HL-60/S4 treated with phorbol 12-myristate 13-acetate at 8.2 ng/mL for 4 days and 3 days (cell line): ENCODE results near the gene CTAG2.
"Not testable (repeated sequence)": the region's sequence is repeated elsewhere in the genome, so short reads cannot be mapped to it uniquely, and the experiment has no call there.

Source experiments
- in situ Hi-C: fragments of 300-500 bp; cut with MboI; formaldehyde crosslinking; loops from 2 replicates; pipeline ENCODE4 v1.15.0; 2022; ENCODE audit warnings: low sequenced_read_pairs

CTAG2 gene

DNA sequence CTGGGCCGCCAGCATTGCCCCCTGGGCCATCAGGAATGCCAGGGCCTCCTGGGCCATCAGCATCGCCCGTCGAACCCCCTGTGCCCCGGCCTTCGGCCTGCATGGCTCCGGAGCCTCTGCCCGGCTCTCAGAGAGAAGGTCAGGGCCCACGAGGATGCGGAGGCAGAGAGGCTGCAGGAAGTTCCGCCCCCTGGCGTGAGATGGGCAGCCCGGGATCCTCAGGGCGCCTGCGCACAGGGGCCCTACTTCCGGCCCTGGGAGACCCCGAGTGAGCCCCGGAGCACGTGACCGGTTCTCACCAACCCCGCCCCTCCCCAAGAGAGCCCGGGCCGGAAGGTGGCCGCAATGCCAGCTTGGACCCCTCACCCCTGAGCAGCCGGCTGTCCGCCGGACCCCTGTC lies at the start of gene CTAG2:
TSS of gene CTAG2 (minus strand) at position 167 of the 400 bp plus-strand sequence. CDS start at position 103, 64 bp downstream.
- in situ Hi-C loops: not testable (repeated sequence)

DNA sequence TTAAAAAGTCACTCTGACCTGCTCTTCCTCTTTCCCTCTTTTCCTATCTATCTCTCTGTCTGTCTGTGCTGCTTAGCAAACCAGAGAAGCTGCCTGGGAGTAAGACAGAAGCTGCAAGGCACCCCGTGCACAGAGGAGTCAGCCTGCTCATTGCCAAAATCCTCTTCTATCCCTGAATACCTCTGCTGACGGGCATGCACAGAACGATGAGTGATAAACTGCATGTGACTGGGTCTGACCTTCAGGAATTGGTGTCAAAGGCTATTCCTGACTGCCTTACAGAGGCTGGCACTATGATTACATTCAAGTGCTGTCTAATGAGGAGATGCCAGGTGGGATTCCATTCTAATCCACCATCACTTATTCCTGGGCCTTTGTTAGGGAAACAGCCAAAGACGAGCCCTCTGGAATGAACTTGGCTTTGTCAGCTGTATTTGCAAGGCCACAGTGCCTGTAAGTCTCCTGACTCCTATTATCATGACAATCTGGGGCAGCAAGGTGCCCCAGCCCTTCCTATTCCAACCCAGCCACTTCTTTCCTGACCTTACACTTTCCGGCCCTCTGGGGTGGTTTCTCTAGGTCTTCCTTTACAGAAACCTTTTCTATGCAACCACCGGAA lies 45.4 kb upstream of the CTAG2 start:
- in situ Hi-C loops: loop anchor here (25.0 kb wide), 1 partner anchor 139 kb away; the partner anchor contains the start of gene SMIM9

DNA sequence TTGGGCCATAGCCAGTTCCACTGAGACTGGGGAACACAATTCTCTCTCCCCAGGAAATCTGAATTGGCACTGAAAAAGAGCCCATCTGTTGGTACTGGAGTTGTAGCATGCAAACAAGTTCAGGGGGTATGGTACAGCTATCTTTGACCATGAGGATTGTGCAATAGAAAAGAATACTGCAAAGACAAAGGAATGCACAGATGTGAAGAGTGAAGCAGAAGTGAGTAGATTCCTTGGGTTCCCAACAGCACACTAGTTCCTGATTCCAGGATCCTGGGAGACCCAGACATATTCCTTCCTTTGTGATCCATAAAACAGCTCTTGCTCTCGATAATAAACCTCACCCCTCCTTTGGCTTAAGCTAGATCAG lies 43.3 kb upstream of the CTAG2 start:
- in situ Hi-C loops: loop anchor here (25.0 kb wide), 1 partner anchor 141 kb away; the partner anchor contains the start of gene SMIM9

DNA sequence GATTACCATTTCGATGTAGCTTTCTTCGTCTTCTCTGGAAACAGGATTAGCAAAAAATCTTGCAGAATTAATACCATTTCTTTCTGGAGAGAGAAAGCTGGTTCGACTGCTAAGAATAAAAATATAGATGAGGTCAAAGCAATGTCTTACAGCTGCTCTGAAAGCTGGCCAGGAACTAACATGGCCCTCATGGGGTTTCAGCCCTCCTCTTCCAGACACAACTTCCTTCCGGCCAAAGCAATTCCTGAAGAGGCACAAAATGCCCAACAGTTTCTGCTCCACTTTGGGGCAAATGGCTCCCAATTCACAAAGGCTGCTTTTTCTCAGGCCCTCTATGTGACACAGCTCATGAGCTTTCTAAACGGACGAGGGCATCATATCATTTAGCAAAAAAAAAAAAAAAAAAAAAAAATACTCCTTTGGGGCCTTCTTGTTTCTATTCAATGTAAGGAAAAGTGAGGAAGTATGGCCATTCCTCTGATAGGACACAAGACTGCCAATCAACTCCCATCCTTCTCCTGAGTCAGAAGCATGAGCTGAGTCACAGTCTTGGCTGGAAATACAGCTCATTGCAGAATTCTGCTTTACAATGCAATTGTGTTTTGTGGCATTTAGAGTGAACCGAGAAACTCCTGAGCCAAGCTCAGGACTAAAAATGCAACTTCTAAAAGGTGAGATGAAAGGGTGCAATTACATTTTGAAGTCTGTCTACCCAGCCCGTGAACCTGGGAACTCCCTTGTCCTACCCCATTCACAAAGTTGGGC lies 42.7 kb upstream of the CTAG2 start:
- in situ Hi-C loops: loop anchor here (25.0 kb wide), 1 partner anchor 141 kb away; the partner anchor contains the start of gene SMIM9

DNA sequence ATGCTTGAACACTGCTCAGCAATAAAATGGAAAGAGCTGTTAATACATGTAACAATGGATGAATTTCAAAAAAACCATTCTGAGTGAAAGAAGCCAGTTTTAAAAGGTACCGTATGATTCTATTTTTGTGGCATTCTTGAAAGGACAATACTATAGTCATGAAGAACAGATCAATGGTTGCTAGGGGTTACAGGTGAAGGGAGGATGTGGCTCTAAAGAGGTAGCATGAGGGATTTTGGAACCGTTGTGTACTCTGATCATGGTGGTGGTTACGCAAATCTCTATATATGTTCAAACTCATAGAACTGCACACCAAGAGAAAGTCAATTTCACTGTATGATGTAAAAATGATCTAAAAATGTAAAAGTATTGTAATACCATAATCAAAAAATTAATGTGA lies 40.0 kb upstream of the CTAG2 start:
- in situ Hi-C loops: loop anchor here (25.0 kb wide), 1 partner anchor 144 kb away; the partner anchor contains the start of gene SMIM9

DNA sequence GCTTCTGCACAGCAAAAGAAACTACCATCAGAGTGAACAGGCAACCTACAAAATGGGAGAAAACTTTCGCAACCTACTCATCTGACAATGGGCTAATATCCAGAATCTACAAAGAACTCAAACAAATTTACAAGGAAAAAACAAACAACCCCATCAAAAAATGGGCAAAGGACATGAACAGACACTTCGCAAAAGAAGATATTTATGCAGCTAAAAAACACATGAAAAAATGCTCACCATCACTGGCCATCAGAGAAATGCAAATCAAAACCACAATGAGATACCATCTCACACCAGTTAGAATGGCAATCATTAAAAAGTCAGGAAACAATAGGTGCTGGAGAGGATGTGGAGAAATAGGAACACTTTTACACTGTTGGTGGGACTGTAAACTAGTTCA lies 37.1 kb upstream of the CTAG2 start:
- in situ Hi-C loops: loop anchor here (25.0 kb wide), 1 partner anchor 147 kb away; the partner anchor contains the start of gene SMIM9

DNA sequence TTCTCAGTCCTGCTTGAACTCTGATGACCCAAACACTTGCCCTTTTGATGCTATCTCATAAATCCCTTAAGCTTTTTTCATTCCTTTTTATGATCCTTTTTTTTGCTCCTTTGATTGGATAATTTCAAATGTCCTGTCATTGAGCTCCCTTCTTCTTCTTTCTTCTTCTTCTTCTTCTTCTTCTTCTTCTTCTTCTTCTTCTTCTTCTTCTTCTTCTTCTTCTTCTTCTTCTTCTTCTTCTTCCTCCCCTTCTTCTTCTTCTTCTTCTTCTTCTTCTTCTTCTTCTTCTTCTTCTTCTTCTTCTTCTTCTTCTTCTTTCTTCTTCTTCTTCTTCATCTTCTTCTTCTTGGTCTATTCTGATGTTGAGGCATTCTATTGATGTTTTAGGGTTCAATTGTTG lies 18.7 kb upstream of the CTAG2 start:
- in situ Hi-C loops: not testable (repeated sequence)

DNA sequence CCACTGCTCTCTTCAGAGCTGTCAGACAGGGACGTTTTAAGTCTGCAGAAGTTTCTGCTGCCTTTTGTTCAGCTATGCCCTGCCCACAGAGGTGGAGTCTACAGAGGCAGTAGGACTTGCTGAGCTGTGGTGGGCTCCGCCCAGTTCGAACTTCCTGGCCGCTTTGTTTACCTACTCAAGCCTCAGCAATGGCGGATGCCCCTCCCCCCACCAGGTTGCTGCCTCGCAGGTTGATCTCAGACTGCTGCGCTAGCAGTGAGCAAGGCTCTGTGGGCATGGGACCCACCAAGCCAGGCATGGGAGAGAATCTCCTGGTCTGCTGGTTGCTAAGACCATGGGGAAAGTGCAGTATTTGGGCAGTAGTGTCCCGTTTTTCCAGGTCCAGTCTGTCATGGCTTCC lies 17.5 kb upstream of the CTAG2 start:
- in situ Hi-C loops: not testable (repeated sequence)

DNA sequence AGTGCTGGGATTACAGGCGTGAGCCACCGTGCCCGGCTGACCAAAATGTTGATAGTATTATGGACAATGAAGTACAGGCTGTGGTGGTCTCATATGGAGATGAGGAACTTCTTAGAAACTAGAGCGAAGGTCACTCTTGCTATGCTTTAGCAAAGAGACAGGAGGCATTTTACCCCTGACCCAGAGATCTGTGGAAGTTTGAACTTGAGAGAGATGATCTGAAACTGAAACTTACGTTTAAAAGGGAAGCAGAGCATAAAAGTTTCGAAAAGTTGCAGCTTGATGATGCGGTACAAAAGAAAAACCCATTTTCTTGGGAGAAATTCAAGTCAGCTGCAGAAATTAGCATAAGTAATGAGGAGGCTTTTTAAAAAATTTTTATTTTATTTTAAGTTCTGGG lies 8.5 kb upstream of the CTAG2 start:
- in situ Hi-C loops: no loop called here

DNA sequence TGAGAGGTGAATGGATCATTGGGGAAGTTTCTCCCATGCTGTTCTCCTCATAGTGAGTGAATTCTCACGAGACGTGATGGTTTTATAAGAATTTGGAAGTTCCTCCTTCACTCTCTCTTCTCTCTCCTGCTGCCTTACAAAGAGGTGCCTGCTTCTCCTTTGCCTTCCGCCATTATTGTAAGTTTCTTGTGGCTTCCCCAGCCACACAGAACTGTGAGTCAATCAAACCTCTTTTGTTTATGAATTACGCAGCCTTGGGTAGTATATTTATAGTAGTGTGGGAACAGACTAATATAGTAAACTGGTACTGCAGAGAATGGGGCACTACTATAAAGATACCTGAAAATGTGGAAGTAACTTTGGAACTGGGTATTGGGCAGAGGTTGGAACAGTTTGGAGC lies 7.8 kb upstream of the CTAG2 start:
- in situ Hi-C loops: no loop called here

DNA sequence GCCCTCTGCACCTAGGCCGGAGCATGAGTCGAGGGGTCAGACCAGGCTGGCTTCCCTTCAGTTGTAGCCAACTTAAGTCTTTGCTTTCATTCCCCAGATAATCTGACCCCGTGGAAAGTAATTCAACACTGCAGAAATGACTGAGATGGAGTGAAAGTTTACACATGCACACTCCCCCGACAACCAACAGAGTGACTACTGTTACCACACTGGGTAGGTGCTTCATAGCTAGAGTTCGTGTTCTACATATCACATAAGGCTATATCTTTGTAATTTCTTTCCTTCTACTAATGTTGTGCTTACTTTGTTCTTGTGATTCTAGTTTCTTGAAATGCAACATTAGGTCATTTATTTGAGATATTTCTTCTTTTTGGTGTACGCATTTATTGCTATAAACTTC lies 7.2 kb upstream of the CTAG2 start:
- in situ Hi-C loops: no loop called here

DNA sequence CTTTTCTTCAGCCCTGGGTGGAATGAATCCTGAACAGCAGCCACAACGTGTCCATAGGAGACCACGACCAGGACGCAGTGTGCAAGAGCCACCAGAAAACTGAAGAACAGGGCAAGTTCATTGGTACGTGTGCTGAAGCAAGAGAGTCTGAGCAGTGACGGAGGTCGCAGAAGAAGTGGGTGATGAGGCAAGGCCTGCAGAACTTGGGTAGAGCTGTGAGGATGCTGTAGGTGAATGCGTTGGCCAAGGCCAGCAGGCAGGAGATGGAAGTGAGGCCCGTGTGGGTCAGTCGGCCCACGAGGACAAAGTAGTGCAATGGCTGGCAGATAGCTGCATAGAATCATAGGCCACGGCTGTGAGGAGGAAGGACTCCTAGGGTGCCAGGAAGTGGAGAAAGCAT lies 5.6 kb upstream of the CTAG2 start:
- in situ Hi-C loops: no loop called here

DNA sequence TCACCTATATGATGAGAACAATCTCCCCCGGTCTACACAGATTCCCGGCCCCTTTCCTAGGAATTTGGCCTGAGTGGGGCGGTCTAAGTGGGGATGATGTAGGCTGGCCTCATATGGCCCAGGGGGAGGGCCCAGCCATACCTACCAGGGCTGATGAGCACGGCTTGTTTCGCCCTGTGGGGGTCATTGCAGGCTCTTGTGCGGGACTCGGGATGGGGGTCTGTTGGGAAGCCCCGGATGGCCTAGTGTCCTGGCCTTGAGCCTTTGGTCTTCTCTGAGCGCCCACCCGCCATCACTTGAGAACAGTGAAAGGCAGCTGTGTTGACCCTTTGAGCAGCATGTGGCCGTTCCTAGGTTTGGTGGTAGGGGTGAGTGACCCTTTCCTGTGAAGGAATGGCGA lies 4.8 kb upstream of the CTAG2 start:
- in situ Hi-C loops: no loop called here

DNA sequence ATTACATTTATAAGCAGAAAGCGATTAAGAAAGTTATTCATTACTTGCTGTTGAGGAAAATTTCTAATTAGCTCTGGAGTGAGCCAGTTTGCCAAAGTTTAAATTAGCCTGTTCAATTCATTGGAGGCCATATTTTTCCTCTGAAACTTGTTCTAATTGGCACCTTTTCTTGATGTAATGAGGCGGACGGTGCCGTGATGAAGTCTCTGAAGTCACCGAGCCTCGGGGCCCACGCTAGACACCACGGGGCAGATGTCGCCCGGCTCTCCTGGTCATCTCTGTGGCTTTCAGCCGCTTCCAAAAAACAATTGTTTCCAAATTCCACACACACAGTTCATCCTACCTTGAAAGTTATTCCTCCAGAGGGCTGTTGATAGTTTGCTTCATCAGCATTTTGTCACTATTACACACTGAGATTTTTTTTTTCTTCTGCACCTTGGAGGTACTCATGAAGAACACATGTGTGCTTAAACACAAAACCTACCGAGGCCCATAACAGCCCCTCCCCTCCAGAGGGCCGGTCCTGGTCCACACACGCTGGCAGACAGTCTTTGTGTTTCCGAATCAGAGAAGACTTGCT lies 3.9 kb upstream of the CTAG2 start:
- in situ Hi-C loops: no loop called here

DNA sequence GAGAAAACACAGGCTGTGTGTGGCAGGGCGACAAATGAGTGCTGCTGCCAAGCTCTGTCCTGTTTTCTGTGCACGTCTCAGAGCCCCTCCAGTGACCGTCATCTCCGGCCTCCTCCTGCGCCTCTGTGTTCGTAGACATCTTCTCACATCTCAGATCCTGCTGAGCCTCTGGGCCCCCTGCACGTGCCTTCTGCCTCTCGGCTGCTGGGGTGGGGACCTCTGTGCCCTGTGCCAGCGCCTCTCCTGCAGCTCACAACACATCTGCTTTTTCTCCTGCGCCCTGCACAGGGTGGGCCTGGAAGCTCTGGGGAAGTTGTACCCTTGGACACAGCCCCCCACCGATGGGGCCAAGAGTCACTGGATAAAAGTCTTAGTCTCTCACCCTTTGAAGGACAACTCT lies 2.4 kb upstream of the CTAG2 start:
- in situ Hi-C loops: no loop called here

DNA sequence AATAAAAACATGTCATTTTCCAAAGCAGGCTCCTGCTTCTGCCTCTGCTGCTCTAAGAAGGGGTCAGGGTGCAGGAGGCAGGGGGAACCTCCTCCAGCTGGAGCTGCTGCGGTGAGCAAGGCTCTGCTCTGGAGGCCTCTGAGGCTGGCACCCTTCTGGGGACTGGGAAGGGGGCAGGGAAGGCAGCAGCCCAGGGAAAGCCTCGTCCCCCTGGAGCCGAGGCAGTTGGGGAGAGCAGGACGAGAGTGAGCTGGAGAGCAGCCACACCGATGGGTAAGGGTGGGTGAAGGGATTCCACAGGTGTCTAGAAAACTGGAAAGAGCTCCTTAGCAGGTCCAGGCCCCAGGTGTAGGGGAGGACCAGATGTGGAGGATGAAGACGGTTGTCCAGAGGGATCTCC lies 2.0 kb upstream of the CTAG2 start:
- in situ Hi-C loops: no loop called here

DNA sequence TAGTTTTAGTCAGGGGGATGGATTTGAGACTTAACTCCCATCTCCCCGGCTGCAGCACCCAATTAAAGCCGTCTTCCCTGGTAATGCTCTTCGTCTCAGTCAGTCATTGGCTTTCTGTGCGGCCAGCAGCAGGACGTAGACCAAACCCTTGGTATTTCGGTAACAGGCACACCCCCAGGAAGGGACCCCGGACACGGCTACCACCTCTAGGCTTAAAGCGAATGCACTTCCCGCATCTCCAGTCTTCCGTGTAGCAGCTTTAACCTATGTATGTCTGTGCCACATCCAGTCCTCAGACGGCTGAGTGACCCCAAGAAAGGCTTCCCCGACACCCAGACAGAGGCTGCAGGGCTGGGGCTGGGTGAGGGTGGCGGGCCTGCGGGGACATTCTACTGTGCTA lies 1.5 kb upstream of the CTAG2 start:
- in situ Hi-C loops: no loop called here

DNA sequence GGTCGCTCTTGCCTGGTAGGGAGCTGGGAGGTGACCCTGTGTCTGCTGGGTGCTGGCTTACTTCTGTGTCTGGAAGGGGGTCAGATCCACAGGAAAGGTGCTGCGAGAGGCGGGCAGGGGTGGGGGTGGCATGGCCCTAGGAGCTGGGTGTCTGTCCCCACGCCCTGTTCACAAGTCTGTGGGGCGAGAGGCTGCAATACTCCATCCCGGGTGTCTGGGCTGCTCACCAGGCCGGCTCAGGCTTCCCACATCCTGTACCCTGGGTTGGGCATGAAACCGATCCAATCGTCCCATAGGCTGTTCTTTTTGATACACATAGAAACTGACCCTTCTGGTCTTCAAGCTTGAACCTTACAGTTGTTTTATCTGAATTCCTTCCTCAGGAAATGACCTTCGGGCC lies 993 bp upstream of the CTAG2 start:
- in situ Hi-C loops: no loop called here

DNA sequence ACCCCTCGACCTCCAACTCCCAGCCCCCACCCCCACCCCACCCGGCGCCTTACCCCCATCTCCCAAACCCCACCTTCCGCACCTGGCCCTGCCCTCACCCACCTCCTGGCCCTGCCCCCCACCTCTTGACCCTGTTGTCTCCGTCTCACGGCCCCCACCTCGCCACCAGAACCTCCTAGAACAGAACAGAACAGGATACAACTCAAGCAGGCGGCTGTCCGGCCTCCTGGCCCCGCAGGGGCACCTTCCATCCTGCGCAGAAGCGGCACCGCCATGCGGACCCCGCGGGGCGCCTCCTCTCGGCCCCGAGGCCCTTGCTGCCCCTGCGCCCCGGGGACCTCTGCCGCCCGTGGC lies 354 bp downstream of the CTAG2 start:
- in situ Hi-C loops: no loop called here

DNA sequence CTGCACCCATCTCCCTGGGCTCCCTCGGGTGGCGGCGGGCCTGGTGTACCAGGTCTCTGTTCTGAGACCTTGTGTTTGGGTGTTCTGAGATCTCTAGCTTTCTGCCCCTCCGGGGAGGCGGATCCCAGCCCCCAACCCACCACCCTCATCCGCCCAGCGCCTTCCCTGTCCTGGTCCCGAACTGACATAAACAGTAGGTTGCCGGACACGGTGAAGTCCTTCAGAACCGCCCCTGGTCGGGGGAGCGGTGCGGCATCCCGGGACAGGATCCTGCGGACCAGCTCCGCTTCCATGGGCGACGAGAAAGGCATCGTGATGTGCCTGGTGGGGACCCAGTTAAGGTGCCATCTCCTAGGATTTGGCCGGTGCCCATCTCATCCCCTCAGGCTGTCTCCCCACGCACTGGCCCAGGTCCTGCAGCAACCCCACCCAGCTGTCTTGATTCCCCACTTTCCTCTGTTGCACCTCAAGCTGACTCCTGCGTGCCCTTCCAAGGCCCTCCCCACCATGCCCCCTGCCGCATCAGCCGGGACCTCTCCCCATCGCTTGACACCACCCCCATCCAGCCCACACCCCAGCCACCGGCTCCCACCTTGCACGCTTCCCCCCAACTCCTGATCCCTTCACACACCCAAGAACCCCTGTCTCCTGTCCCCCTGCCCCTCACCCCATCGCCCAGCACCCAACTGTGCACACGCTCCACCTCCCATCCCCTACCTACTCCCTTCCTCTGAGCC lies 900 bp downstream of the CTAG2 start:
- in situ Hi-C loops: no loop called here

DNA sequence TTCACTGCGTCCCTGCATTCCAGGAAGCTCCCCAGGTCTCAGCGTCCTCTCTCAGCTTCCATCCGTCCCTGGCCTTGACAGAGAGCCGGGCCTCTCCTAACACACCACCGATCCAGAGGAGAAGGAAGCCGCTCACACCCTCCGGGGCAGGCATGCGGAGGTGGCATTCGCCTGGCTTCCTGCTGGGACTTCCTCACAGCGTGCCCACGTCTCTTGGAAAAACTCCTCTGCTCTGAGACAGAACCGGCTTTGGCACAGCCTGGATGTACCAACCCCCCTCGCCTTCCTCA lies 3.2 kb downstream of the CTAG2 start:
- in situ Hi-C loops: no loop called here
